Measurements from ENCODE around the gene MMP19.
"Not testable (repeated sequence)": the region's sequence is repeated elsewhere in the genome, so short reads cannot be mapped to it uniquely, and the experiment has no call there.

Gene MMP19

DNA sequence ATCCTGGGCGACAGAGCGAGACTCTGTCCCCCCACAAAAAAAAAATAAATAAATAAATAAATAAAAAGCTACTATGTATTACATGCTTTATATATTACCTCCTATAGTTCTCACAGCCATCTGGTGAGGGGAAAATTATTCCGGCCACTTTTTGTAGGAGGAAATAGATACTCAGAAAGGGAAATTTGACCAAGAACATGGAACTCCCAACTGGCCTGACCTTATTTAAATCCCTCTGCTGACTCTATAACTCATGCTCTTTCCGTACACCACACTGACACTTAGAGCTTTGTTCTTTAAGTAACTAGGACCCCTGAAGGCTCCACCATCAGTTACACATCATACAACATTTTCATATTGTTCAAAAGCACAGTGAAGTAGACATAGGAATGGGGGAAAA lies 2.2 kb upstream of the MMP19 start:
- no peak for DNase-seq (ENCODE audit: low read depth)

DNA sequence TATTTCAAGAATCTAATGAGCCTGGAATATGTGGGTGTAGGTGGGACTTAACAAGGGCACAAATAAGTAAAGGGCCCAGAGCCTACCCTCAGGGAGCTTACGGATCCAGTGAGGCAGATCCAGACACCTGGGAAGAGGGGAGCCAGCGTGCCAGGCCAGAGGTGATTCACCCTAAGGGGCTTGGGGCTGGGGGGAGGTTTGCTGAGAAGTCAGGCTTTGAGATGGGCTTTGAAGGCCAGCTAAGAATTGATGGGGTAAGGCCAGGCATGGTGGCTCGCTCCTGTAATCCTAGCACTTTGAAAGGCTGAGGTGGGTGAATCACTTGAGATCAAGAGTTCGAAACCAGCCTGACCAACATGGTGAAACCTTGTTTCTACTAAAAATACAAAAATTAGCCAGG lies 695 bp upstream of the MMP19 start:
- DNase-seq (ENCODE audit: low read depth) = no peak

DNA sequence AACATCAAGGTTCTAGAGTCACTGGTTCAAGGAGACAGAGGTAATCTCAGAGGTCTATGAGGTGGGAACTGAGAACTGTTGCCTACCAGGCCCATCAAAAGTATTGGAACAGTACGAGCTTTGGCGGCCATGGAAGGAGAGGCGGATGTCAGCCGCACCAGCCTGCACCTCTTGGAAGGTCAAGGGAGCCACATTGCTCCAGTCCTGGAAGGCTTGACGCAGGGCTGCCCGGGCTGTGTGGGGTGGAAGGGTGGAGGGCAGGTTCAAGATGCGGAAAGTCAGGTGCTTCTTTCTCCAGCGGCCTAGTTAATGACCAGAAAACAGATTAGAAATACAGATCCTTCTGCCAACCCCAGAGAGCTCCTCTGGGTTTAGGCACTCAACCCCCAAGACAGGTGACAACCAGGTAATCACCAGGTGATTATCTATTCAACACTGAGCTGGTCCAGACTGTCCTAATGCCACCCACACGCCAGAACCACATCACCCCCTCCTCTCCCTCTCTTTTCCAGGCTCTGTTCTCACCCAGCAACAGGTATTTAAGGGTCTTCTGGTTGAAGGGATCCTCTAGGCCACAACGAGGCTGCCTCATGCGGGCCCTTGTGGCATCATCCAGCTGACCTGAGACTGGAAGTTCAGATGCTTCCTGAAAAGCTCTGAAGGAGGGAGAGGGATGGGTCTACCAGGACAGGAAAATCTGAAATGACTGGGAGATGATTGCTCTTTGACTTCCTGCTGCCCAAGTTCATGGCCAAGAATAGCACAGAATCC lies 2.0 kb downstream of the MMP19 start:
- DNase-seq (ENCODE audit: low read depth) = peak; percentile 19

DNA sequence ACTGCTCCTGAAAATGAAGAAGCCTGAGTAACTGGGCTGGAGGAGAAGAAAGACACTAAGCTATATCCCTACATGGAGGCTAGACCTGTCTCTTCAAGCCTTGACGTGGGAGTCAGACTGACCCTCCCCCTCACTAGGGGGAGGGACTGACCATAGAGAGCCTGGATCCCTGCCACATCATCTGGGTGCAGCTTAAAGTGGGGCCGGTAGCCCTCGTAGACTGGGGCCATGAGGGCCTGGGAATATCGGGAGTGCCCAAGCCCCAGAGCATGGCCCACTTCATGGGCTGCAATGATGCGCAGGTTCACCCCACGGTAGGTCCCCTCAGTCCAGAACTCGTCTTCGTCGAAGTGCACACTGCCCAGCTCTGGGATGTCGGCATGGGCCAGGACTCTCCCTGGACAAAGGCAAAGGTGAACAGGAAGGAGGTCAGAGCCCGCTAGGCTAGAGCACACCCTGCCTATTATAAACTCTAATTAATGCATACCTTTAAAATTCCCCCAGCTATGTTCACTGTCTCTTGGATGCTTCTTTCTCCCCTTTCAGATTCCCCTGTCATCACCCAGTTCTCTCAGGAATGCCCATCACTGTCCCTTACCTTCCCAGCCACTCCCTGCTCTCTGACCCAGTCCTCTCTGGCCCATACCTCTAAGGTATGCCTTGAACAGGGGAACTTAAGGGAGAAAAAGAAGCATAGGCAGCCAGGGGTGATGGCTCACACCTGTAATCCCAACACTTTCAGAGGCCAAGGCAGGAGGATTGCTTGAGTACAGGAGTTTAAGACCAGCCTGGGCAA lies 3.2 kb downstream of the MMP19 start:
- no peak for DNase-seq (ENCODE audit: low read depth)

DNA sequence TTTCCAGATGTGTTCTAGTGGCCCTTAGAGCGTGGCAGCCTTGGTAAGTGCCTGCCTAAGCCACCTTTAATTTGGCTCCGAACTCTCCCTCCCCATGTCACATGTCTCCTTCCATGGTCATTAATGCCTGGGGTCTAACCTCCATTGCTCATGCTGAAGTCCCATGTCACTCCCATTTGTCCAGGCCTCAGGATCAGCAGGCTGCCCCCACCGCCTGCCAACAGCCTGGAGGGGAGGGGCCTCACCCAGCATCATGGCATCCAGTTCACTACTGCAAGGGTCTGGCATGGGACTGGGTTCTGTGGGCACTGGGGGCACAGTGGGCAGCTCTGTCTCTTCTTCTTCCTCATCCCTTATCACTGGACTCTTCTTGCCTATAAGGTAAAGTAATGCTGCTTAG lies 4.4 kb downstream of the MMP19 start:
- no peak for DNase-seq (ENCODE audit: low read depth)

DNA sequence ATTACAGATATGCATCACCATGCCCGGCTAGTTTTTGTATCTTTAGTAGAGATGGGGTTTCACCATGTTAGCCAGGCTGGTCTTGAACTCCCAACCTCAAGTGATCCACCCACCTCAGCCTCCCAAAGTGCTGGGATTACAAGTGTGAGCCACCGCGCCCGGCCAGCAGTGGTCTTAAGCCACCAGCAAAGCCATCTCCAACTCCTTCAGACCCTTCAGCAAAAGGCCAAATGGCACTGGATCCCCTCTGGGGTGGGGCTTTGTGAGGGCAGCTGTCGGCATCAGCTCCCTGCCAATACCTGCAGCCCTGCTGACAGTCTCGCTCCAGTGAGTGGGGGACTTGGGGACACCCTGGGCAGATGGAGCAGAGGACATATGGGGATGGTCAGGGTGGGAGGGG lies 8.3 kb downstream of the MMP19 start:
- not testable (repeated sequence) for DNase-seq (ENCODE audit: low read depth)

DNA sequence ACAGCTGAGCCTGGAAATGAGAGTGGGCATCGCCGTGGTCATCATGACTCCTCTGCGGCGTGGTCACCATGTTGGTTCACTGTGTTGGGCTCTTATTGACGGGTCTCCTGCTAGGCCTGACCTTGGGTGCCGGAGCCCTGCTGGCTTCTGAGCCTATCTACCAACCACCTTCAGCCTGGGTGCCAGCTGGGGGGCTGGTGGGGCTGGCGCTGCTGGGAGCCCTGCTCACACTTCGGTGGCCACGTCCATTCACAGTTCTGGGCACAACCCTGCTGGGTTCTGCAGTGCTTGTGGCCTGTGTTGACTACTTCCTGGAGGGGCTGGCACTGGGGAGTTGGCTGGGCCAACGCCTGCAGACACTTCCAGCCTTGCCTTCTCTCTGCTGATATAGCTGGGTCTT lies 9.7 kb downstream of the MMP19 start:
- no peak for DNase-seq (ENCODE audit: low read depth)

DNA sequence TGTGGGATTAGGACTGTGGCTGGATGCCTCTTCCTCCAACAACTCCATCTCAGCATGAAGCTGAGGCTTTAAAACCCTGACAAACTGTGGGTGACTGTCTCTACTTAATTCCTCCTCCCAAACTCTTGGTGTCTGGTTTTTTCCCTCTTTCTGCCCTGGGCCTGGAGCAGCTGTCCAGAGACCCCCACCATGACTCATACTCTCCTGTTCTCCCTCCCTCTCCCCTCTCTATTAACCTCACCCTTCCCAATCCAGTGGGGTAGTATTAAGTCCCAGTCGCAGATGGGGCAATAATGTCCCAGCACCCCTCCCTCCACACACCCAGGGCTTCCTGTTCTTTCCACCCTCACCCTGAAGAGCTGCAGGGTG lies 11.3 kb downstream of the MMP19 start:
- DNase-seq (ENCODE audit: low read depth) = peak; percentile 8

DNA sequence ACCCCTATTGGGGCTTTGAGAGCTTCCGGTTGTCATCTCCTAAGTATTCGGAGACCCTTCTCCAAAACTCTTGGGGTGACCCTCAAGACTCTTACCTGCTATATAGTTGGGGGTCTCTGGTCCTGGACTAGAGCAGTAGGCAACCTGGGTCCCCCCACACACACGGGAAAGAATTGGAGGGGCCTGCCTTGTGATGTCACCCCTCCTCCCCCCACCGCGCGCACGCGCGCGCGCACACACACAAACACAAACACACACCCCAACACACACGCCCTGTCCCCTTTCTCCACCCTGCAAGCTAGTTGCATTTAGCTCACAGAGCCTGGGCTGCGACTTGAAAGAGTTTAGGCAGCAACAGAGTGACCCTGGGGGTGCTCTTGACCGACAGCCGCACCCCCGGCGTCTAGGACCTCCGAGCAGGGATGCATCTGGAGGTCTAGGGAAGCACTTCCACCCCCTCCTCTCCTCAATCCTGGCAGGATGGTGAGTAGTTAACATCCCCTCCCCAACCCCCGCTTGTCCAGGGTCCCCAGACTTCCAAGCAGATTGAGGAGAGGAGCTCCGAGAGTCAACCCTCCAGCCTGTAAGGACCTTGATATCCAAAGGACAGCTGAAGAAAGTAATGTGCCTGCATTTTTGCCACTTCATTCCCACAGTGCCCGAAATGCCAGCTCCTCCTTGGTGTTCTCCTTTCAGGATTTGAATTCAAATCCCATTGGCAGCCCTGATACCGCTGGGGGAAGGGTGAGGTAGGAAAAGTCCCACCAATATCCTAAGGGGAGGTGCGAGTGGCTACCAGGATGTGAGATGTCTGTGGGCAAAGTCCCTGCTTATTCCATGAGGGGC lies 11.9 kb downstream of the MMP19 start:
- DNase-seq (ENCODE audit: low read depth) = peak; percentile 59

DNA sequence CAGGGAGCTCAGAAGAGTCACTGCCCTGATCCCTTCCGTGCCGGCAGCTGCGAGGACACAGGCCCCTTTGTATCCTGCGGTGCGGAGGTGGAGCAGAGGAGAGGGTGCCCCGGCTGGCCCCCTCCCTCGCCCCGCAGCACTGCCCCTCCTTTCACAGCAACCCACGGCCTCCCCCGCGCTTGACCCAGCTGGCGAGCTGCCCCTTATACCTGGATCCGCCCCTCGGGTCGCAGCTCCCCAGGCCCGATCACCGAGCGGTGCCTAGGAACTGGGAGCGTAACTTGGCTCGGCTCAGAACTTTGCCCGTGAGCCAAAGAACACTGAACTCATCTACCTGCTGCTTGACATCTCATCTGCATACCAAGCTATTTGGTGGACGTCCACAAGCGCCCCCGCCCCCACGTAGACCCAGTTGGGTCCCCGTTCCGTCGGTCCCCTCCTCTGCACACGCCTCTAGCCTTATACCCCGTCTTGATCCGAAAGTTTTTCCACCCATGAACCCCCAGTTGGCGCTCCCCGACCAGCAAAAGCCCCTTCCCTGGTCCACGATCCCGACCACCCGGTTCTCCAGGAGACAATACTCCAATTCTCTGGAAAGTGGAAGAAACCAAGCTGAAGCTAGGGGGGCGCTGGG lies 12.7 kb downstream of the MMP19 start:
- no peak for DNase-seq (ENCODE audit: low read depth)

DNA sequence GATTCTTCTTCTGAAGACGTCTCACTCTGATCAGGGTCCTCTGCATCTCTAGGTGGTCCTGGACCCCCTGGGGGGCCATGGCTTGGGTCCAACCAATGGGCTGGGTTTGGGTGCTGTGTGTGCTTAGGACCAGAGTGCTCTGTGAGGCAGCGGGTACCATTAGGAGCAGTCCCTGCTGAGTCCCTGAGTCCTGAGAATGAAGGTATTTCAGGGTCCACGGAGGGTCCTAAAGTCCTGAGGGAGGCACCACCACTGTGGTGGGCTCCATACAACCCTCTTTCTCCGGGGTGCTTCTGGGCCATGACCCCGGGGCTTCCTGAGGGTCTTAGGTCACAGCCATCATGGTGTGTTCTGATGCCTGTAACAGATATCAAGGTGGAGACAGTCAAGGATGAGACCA lies 14.4 kb downstream of the MMP19 start:
- DNase-seq (ENCODE audit: low read depth) = no peak

DNA sequence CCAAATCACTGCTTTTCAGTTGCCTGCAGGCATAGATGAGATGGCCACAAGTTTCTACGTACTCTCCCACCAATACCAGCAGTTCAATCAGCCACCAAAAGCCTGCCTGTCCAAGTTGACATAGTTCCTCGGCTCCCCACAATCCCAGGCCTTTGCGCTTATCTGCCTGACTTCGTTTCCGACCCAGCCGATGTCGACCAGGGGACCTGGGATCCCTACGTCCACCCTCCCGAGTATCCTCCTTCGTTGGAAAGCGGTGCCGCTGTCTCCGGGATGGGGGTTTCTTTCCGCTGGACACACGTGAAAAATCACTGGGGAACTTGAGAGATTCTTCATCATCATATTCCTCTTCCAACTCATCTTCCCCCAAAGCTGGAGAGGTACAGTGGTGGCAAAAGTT lies 14.9 kb downstream of the MMP19 start:
- DNase-seq (ENCODE audit: low read depth) = no peak

DNA sequence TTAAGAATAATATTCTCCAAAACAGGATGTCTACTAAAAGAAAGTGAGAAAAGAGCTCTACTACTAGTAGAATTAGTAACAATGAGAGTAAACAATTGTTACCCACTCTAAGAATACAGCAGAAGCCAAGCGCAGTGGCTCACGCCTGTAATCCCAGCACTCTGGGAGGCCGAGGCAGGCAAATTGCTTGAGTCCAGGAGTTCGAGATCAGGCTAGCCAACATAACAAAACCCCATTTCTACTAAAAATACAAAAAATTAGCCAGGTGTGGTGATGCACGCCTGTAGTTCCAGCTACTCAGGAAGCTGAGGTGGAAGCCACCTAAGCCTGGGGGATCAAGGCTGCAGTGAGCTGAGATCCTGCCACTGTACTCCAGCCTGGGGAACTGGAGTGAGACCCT lies 18.0 kb downstream of the MMP19 start:
- DNase-seq (ENCODE audit: low read depth) = no peak

DNA sequence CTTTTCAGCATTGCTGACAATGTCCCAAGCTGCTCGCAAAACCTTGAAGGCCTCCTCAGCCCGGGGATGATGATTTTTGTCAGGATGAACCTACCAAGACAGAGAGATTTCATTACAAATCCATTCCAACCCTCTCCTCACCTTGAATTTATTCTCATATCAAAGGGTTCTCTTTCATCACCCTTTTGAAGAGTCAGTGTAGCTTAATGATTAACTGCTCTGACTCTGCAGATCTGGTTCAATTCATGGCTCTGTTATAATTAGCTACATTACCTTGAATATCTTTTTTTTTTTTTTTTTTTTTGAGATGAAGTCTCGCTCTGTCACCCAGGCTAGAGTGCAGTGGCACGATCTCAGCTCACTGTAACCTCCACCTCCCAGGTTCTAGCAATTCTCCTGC lies 19.3 kb downstream of the MMP19 start:
- no peak for DNase-seq (ENCODE audit: low read depth)

DNA sequence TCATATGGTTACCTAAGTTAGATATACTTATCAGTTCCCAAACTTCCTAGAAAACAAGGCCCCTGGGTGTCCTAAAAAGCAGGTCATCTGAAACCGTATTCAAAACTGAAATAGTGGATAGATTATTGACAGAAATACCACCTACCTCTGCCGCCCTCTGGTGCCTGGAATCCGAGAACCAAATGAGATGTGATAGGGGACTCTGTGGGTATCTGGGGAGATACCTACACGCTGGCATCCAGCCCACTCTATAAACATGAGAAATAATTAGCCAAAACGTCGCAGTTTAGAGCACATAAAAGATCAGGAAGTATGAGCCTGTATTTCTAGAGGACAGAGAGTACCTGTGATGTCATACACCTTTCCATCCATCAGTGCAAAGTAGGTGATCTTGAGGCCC lies 20.5 kb downstream of the MMP19 start:
- no peak for DNase-seq (ENCODE audit: low read depth)

DNA sequence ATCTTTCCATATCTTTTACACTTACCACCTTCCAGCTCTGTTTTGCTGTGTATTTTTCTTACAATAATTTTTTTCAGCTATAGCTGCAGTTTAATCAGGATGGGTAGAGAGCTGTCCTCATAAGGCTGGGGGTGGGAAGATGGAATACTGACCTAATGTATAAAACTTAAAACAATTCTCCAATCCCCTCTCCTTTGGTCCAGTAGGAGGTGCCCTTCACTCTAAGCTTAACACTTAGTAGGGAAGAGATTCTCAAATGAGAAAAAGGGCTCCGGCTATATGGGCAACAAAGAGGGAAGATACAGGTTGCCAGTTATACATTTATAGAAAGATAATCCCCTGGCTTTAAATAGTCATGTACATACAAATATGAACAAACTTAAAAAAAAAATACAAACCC lies 22.1 kb downstream of the MMP19 start:
- peak; percentile 29 for DNase-seq (ENCODE audit: low read depth)

DNA sequence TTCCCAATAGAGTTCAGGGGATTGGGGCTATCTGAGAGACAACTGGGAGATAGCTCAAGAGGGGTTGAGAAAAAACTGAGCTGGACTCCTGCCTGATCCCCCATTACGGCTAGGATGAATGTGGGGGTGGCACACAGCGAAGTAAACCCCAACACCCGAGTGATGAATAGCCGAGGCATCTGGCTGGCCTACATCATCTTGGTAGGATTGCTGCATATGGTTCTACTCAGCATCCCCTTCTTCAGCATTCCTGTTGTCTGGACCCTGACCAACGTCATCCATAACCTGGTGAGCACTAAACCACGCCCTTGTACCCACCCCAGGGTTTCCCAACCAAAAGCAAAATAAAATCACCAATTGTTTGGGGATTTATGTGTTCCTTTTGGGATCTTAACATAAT lies 23.9 kb downstream of the MMP19 start:
- peak; percentile 11 for DNase-seq (ENCODE audit: low read depth)

DNA sequence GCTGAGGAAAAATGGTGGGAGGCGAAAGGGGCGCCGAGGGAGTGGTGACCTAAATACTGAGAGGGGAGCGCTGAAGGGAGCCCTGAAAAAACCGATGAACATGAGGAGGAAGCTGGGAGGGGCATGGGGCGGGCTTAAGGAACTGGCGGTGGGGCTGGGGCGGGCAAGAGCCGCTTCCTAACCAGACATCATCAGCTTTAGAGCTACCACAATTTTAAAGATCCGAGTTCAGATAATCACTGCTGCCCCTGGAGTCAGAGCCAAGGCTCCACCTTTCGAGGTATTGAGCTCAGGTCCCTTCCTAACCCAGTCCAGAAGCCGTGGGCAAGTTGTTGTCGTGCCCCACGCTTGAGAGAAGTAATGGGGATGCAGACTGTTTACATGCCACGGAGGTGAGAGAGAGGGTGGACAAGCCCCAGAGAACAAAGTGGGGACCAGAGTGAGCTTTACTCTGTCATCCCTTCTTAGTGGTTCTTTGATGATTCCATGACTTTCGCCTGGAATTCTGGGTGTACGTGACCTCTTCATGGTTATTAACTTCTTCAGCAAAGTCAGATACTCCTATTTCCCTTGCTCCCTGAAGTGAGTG lies 24.5 kb downstream of the MMP19 start:
- peak; percentile 34 for DNase-seq (ENCODE audit: low read depth)

DNA sequence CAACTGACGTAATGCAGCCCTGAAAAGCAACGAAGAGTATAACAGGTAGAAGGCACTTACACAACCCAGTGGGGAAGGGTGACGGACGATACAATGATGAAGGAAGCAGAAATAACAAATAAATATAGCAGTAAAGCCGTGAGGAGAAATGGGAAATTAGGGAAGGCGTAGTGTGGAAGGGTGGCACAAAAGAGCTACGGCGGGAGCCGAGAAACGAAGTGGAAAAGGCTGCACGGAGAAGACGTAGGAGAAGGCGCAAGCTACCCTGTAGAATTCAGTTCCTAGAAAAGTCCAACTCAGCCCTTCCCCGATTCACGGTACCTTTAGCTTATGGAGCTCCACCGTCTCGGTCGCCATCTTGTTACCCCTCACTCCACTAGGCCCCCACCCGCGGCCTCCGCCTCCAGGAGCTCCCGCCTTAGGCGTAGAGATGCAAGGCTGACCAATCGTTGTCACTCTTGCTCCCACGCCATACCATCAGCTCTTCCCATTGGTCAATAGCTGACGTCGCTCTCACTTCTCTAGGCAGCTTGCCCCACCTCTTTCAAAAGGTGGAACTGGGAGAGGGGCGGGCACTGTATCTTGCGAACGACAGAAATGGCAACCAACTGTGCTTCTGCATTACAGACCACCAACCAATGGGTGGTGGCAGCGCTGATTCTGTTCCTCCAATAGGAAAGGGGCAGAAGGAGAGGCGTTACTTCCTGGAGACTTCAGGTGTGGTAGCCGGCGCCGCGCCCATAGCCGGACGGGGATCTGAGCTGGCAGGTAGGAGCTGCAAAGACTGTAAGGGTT lies 25.2 kb downstream of the MMP19 start, which contains the start of the genes ORMDL2 and SARNP:
Gene ORMDL2, plus strand, starts transcription at position 697 of the 795 bp plus-strand sequence. CDS start 959 bp downstream, outside the sequence.
Gene SARNP, minus strand, starts transcription at position 380 of the 795 bp plus-strand sequence. Its CDS starts 23 bp downstream, at position 357.
- DNase-seq (ENCODE audit: low read depth) = peak; percentile 100

DNA sequence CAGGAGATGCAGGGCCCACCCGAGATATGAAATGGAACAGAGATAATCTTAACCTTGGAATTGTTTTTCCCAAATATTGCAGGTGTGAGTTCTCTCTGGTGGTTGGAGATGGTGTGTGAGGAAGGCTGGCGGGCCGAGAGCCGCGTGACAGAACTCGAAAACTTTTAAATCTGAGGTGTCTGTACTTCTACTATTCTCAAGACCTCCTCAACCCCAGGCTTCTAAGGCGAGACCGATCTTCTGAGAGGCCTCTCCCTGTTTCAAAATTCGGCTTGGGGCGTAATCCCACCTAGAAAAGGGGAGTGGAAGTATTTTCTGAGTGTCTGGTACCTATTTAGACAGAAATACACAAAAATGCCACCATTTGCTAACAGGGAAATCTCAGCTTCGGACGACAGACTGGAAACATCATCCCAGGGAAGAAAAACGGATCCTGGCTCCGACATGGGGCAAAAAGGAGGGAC lies 25.8 kb downstream of the MMP19 start:
- peak; percentile 47 for DNase-seq (ENCODE audit: low read depth)

DNA sequence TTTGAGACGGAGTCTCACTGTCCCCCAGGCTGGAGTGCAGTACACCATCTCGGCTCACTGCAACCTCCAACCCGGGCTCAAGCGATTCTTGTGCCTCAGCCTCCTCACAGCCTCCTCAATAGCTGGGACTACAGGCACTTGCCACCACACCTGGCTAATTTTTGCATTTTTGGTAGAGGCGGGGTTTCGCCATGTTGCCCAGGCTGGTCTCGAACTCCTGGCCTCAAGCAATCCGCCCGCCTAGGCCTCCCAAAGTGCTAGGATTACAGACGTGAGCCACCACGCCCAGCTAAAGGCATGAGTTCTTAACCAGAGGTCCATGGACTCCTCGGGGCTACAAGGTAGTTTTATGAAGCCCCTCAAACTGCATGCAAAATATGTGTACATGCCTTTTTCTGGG lies 27.3 kb downstream of the MMP19 start:
- DNase-seq (ENCODE audit: low read depth) = no peak

Data from EH (cell line).